GM20431 (cell line): ENCODE results near the gene NRGN.

Source experiments
- in situ Hi-C: fragments of 300-500 bp; cut with MseI, MboI; formaldehyde crosslinking; loops from one replicate; pipeline ENCODE4 v1.15.0; 2020; ENCODE audit warnings: low sequenced_read_pairs; ENCODE audit not compliant: unreplicated experiment

NRGN gene

DNA sequence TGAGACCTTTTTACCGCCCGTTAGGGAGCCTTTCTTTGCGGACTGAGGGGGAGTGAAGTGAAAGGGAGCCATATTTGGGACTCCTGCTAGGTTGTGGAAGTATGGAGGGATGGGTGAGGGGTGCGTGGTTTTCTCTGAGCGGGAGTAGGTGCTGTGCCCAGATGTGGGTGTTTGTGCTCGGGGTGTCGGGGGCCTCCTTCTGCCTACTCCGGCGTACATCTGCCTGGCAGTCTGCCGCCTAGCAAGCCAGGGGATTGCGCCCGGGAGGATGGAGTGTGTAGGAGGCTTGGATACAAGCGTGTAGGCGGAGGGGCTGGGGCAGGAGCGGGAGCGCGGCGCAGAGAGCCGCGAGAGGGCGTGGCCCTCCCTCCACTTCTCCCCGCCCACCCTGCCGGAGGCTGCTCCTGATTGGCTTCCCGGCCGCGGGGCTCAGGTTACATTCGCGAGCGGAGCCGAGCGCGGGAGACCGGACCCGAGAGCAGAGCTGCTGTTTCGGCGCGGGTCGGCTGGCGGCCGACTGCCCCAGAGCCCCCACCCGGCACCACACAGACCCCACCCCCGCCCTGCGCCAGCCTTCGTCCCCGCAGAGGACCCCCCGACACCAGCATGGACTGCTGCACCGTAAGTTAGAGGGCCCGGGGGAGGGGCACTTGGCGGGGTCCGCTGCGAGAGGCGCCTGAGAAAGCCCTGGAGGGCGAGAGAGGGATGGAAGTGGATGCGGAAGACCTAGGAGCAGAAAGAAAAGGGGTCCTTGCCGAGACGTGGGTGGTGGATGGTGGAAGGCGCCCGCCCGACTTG, at the start of gene NRGN:
Gene NRGN (plus strand): TSS at position 464 of the 798 bp plus-strand sequence. CDS start 143 bp downstream, at position 607.
- in situ Hi-C loops: no loop called here

GRCh38 chr11:124693142-124693541, 46.6 kb upstream of the NRGN start:
- in situ Hi-C loops: no loop called here

GRCh38 chr11:124699547-124699946, 40.2 kb upstream of the NRGN start:
- in situ Hi-C loops: no loop called here

DNA sequence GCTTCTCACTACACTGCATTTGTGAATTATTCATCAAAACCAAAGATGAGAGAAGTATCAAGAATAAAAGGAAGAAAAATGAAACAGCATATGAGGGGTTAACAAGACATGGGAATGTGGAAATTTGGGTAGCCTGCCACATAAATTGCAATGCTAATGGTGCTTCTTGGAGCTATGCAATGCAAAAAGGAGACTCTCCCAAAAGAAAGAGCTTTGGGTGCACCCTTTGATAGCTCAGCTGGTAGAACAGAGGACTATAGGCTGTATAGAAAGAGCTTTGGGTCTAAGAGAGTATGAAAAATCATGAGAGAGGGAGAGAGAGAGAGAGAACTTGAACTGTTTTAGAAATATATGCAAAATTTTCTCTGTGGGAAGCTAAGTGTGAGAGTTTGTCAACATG, 39.7 kb upstream of the NRGN start:
- in situ Hi-C loops: no loop called here

GRCh38 chr11:124707829-124708228, 31.9 kb upstream of the NRGN start:
- in situ Hi-C loops: no loop called here

DNA sequence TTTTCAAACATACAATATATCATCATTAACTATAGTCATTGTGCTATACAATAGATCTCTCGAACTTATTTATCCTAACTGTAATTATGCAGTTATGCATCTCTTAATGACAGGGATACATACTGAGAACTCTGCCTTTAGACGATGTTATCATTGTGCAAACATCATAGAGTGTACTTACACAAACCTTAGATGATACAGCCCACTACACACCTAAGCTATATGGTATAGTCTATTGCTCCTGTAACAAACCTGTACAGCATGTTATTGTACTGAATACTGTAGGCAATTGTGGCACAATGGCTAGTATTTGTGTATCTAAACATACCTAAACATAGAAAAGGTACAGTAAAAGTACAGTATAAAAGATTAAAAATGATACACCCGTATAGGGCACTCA, 27.4 kb upstream of the NRGN start:
- in situ Hi-C loops: no loop called here

DNA sequence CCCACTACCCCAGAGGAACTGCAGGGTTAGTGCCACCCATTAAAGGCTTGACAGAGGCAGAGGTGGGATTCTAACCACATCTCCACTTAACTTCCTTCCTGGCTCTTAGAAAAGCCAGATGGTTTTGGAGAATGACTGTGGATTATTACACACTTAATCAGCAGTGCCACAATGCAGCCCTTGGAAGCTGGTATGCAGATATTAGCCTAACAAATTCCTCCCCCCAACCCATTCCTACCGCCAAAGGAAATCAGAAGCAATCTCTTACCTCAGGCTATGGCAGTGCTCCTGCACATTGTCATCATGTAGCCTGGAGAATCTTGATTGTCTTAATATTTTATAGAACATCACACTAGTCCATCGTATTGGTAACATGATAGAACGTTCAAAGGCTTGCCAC, 23.2 kb upstream of the NRGN start:
- in situ Hi-C loops: no loop called here

GRCh38 chr11:124717421-124717785, 22.3 kb upstream of the NRGN start:
- in situ Hi-C loops: no loop called here

- in situ Hi-C loops: no loop called here
These were observed 21.7 kb upstream of the NRGN start for GRCh38 chr11:124717786-124718651.

GRCh38 chr11:124718801-124719200, 20.9 kb upstream of the NRGN start:
- in situ Hi-C loops: no loop called here

- in situ Hi-C loops: no loop called here
These were observed 20.2 kb upstream of the NRGN start for GRCh38 chr11:124719534-124719933.

DNA sequence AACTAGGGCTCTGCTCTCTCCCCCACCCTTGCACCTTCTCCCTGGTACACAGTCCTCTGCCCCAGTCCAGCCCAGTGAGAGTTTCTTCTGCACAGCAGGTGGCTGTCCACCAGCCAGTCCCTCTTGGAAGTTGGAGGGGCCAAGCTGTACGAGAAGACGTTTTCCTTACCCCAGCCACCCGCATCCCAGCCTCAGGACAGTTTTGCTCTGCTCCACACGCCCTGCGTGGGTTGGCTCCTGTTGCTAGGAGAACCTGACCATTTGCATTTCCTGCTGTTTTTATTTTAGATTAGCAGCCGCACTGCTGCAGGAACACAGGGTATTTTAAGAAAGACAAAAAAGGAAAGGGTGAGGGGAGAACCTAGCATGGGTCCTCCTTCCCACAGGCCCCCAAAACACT, 17.6 kb upstream of the NRGN start:
- in situ Hi-C loops: no loop called here

GRCh38 chr11:124724979-124725718, 14.6 kb upstream of the NRGN start:
- in situ Hi-C loops: no loop called here

GRCh38 chr11:124725719-124726105, 14.0 kb upstream of the NRGN start:
- in situ Hi-C loops: no loop called here

DNA sequence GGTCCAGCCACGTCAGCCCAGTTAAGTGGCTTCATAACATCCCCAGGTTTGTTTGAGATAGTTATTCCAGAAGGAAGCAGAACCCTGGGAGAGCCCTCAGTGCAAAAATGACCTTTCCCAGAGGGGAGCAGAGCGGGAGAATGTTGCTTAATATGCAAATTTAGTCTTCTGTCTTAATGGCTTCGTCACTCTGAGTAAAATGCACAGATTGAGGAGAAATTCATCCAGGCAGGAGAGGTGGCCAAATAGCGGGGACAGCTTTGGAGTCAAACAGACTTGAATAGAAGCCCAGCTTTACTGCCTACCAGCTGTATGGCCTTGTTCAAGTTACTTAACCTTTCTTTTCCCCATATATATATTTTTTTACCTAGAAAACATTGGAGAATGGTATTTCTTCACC, 12.3 kb upstream of the NRGN start:
- in situ Hi-C loops: no loop called here

GRCh38 chr11:124728134-124728533, 11.6 kb upstream of the NRGN start:
- in situ Hi-C loops: no loop called here

DNA sequence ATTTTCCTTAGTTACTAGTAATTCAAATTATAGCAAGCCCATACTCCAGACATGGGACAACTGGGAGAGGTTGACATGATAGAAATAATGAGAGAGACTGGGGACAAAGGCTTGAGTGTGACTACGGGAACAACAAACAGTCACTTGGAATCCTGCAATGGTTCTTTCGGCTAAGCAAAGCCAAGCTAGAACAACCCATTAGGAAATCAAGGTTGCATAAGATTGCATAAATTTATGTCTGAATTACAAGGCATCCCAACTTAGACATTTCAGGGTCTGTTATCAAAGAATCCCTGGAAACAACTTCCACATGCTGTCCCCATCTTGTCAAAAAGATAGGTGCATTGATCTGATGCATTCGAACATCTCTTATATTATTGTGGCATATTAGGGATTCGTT, 10.2 kb upstream of the NRGN start:
- in situ Hi-C loops: no loop called here

- in situ Hi-C loops: no loop called here
These were observed 7.5 kb upstream of the NRGN start for GRCh38 chr11:124732230-124732629.

DNA sequence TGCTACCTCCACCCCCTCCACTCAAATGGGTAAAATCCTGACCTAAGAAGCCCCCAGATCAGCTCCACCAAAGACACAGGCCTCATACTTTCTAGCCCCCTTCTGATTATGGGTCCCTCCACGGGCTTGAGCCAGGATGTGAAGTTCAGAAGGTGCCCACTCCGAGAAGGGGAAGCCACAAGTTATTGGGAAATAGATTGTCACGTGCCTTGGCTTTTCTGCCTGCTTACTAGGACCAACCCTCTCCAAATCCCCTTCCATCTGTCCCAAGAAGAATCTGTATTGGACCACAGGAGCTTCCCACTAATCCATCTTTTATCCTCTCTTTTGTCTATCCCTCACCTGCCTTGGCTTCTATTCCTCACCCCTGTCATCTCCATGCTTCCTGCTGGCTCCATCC, 3.0 kb upstream of the NRGN start:
- in situ Hi-C loops: no loop called here

DNA sequence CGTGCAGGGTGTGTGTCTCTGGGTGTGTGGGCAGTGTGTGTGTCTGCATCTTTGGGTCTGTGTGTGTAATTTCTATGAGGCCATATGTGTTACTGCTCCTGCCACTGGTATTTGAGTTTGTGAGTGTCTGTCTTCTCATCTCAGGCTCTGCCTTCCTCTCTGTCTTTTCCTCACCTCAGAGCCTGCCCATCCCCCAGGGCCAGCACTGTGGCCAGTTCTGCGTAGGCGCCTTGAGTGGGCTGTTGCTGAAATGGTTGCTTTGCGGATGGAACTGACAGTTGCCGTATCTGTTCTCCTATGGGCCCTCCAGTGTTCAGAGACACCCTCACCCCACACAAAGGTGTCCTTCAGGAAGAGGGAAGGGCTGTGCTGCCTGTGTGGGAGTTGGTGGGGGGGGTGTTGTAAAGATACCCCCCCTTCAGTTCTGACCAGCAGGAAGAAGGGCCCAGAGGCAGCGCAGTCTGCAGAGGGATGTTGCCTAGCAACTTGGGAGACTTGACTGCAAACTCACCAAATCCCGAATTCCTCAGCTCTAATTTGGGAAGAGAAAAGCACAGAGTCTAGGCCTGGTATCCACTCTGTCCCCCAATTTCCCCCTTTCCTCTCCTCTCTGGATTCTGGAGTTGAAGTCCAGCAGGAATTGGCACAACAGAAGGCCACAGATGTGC, 2.0 kb upstream of the NRGN start:
- in situ Hi-C loops: no loop called here
